Activated naive CD4-positive, alpha-beta T cell treated with anti-CD3 and anti-CD28 coated beads for 36 hours (primary cell): Measurements from ENCODE around the gene SLC37A1. TPM values are rescaled to one million over a fixed set of nuclear protein-coding genes. Genes with fewer than 3 reads are reported as not detected.

Source experiments
- CTCF ChIA-PET: fragments of 350-600 bp; sonication (Branson Sonifier 250); formaldehyde crosslinking; loops from one replicate; lab custom pipeline; 2021; ENCODE audit warnings: antibody characterized with exemption; lab: Charles Lee
- DNase-seq: peaks from one replicate; pipeline ENCODE4 v3.0.0-alpha.2; 2020
- H3K27ac Mint-ChIP-seq: one replicate; pipeline ENCODE4 v1.8.0; 2021; ENCODE audit warnings: mild to moderate bottlenecking, mixed read lengths
- H3K27me3 Mint-ChIP-seq: one replicate; pipeline ENCODE4 v1.8.0; 2021; ENCODE audit warnings: low read depth, mixed read lengths
- H3K36me3 Mint-ChIP-seq: one replicate; pipeline ENCODE4 v1.8.0; 2021; ENCODE audit warnings: low read depth, mixed read lengths
- H3K4me1 Mint-ChIP-seq: one replicate; pipeline ENCODE4 v1.8.0; 2021; ENCODE audit warnings: low read depth, mixed read lengths
- H3K4me3 Mint-ChIP-seq: one replicate; pipeline ENCODE4 v1.8.0; 2021; ENCODE audit warnings: mild to moderate bottlenecking, moderate library complexity, mixed read lengths
- H3K9me3 Mint-ChIP-seq: one replicate; pipeline ENCODE4 v1.8.0; 2021; ENCODE audit warnings: mixed read lengths
- intact Hi-C: fragments of 100-400 bp; cut with micrococcal nuclease; formaldehyde crosslinking; loops from one replicate; pipeline ENCODE4 v1.15.1; 2023
- total RNA-seq, 2 experiments: library from RNA; stranded (reverse); gene quantifications; one replicate each; pipeline ENCODE4 v1.2.3, GENCODE V29; 2021

SLC37A1 gene
- total RNA-seq, 2 experiments from 2014 or later, result 18.4 to 18.7 TPM

DNA sequence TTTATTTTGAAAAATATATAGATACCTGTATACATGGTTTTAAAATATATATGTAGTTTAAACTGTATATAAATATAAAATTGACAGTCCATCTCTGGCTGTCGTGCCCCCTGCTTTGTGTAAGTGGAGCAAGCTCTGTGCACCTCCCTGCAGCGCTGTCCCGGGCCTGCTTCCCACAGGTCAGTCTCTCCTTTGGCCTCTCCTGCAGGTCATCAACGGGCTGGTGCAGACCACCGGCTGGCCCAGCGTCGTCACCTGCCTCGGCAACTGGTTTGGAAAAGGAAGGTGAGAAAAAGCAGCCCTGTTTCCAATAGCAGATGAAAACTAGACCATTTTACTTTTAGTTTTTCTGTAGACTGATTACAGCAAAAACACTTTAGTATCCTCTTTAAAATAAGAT lies 28.5 kb downstream of the SLC37A1 start:
- Mint-ChIP-seq H3K9me3 (no peaks in the 10 kb centered on the region), H3K4me3 (no peak overlapping the region), H3K27me3 (no peaks in the 10 kb centered on the region), H3K36me3 (peaks cover 12% of the 10 kb centered on the region), H3K4me1 (no peaks in the 10 kb centered on the region), H3K27ac (no peak overlapping the region)
- CTCF ChIA-PET, result interaction anchor here (0.5 to 0.6 kb wide), 2 partner anchors 175 to 193 kb away, joined by 3 read pairs; no protein-coding TSS in a partner anchor
- intact Hi-C loops, result no loop called here
- DNase-seq, result no peak

DNA sequence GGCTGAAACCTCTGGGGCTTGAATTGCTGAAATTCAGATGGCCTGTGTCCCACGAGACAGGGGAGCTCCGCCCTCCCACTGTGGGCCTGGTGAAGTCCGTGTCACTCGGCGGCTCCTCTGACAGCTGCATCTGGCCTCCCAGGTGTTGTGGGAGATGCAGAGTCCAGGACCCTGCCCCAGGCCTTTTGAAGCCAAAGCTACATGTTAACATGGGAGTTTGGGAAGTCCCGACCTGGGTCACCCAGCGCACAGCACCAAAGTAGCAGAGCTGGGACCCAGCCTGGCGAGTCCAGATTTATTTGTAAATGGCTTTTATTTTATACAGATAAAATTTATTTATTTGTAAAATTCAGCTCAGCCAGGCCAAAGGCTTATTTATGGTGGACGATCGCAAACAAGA lies 28.9 kb downstream of the SLC37A1 start:
- CTCF ChIA-PET, result interaction anchor here (0.5 kb wide), 1 partner anchor 174 kb away, joined by 3 read pairs; no protein-coding TSS in a partner anchor
- DNase-seq, result no peak
- intact Hi-C loops, result no loop called here
- H3K4me3 Mint-ChIP-seq, result no peak overlapping the region
- no peaks in the 10 kb centered on the region for H3K9me3 Mint-ChIP-seq
- no peaks in the 10 kb centered on the region for H3K27me3 Mint-ChIP-seq
- no peaks in the 10 kb centered on the region for H3K4me1 Mint-ChIP-seq
- H3K27ac Mint-ChIP-seq, result no peak overlapping the region
- H3K36me3 Mint-ChIP-seq, result peaks cover 12% of the 10 kb centered on the region

DNA sequence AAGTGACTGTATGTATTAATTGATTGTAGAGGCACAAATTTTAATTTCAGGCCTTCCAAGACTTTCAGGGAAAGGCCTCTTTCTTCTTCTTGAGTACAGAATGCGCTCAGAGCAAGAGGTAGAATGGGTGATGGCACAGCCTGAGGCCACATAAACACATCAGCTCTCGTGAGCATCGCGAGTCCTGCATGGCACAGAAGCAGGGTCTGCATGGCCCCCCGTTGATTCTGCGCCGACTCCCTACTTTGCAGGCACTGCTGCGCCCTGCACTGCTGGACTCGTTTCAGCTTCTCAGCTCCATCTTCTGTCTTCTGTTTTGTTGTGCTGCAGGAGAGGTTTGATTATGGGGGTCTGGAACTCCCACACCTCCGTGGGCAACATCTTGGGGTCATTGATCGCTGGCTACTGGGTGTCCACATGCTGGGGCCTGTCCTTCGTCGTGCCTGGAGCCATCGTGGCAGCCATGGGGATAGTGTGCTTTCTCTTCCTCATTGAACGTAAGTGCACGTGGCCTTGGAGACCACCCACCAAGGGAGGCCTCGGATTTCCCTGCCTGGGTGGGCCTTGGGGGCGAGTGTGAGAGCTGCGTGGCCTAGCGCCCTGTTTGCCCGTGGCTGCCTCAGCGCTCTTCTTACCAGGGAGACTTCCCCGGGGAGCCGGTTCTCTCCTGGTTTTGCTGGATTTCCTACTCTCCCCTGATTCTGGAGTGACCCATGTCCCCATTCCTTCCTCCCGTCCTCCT lies 29.6 kb downstream of the SLC37A1 start:
- no peaks in the 10 kb centered on the region for H3K9me3 Mint-ChIP-seq
- no peaks in the 10 kb centered on the region for H3K27me3 Mint-ChIP-seq
- H3K4me3 Mint-ChIP-seq, result no peak overlapping the region
- no peak overlapping the region for H3K27ac Mint-ChIP-seq
- H3K36me3 Mint-ChIP-seq, result peaks cover 15% of the 10 kb centered on the region
- no peaks in the 10 kb centered on the region for H3K4me1 Mint-ChIP-seq
- DNase-seq, result no peak
- CTCF ChIA-PET, result no interaction called here
- intact Hi-C loops, result no loop called here

DNA sequence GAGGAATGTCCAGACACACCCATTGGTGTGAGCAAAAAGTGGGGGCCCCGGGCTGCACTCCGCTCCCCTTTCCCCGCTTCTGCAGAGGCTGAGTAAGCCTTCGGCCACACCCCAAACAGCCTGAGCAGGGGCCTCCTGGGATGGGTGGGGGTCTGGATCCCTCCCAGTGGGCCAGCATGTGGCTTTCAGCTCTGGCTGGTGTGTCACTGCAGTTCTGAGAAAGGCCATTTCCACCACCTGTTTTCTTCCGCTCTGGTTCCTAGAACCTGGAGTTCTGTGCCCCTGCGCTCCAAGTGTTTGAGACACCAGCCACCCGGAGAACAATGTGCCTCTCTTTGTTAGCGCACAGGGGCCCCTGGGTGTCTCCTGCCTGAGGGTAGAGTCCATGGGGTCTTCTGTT lies 30.9 kb downstream of the SLC37A1 start:
- DNase-seq, result no peak
- CTCF ChIA-PET, result no interaction called here
- H3K9me3 Mint-ChIP-seq, result no peaks in the 10 kb centered on the region
- no peak overlapping the region for H3K27ac Mint-ChIP-seq
- H3K36me3 Mint-ChIP-seq, result peaks cover 21% of the 10 kb centered on the region
- intact Hi-C loops, result no loop called here
- H3K4me3 Mint-ChIP-seq, result no peak overlapping the region
- H3K27me3 Mint-ChIP-seq, result no peaks in the 10 kb centered on the region
- peaks cover 6% of the 10 kb centered on the region for H3K4me1 Mint-ChIP-seq

DNA sequence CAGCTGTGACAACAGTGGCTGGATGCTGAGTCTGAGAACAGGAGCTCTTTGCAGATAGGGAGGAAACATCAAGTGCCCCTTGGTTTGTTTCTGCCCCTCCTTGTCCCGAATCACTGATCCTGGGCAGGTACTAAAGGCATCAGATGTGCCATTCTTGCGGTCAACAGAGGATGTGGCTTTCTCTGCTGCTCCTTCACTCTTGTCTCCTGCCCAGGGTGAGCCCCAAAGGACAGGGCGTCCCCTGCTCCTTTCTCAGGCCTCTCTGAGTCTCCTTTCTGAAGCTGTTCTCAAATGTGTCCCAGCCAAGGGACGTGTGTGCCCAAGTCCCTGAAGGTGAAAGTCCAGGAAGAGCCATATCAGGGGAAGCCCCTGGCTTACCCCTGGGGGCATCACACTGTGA lies 31.7 kb downstream of the SLC37A1 start:
- Mint-ChIP-seq H3K4me3 (no peak overlapping the region), H3K9me3 (no peaks in the 10 kb centered on the region), H3K27me3 (no peaks in the 10 kb centered on the region), H3K27ac (no peak overlapping the region), H3K36me3 (peaks cover 24% of the 10 kb centered on the region), H3K4me1 (peaks cover 6% of the 10 kb centered on the region)
- no peak for DNase-seq
- CTCF ChIA-PET, result no interaction called here
- intact Hi-C loops, result no loop called here

DNA sequence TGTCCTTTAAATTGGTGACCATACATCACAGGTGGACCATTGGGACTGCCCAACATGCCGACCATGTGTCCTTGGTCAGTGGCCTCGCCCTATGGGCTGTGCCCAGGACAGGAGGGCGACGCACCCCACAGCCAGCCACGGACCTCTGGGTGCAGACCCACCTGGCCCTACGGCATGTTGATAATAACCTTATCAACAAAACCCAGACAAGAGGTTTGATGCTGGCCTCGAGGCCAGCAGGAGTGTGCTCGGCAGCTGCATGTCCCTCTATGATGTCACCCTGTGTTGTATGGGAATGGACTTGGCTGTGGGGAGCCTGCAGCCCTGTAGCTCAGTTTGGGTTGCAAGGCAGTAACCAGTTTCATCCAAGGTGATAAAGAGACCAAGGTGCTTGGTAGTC lies 32.1 kb downstream of the SLC37A1 start:
- H3K4me1 Mint-ChIP-seq, result peaks cover 6% of the 10 kb centered on the region
- intact Hi-C loops, result no loop called here
- no peak overlapping the region for H3K4me3 Mint-ChIP-seq
- no peaks in the 10 kb centered on the region for H3K9me3 Mint-ChIP-seq
- H3K27me3 Mint-ChIP-seq, result no peaks in the 10 kb centered on the region
- CTCF ChIA-PET, result no interaction called here
- no peak for DNase-seq
- H3K27ac Mint-ChIP-seq, result no peak overlapping the region
- peaks cover 24% of the 10 kb centered on the region for H3K36me3 Mint-ChIP-seq

DNA sequence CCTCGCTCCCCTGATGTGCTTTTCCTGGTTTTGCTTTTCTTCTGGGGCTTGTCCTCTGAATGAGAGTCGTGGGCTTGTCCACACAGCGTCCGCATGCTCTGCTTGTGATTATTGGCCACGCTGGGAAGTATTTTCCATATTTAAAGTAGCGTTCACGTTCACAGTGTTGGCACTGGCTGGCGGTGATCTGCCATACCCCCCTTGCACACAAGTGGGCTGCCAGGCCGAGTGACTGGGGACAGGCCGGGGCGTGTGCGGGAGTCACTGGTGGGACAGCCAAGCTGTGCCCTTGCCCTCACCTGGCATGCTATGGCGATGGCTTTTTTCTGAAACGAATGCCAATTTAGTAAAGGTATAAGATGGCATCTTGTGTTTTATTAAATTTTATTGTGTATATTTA lies 32.8 kb downstream of the SLC37A1 start:
- peaks cover 21% of the 10 kb centered on the region for H3K36me3 Mint-ChIP-seq
- peaks cover 6% of the 10 kb centered on the region for H3K4me1 Mint-ChIP-seq
- no peaks in the 10 kb centered on the region for H3K27me3 Mint-ChIP-seq
- H3K9me3 Mint-ChIP-seq, result no peaks in the 10 kb centered on the region
- no peak overlapping the region for H3K4me3 Mint-ChIP-seq
- CTCF ChIA-PET, result no interaction called here
- intact Hi-C loops, result no loop called here
- H3K27ac Mint-ChIP-seq, result no peak overlapping the region
- DNase-seq, result no peak

DNA sequence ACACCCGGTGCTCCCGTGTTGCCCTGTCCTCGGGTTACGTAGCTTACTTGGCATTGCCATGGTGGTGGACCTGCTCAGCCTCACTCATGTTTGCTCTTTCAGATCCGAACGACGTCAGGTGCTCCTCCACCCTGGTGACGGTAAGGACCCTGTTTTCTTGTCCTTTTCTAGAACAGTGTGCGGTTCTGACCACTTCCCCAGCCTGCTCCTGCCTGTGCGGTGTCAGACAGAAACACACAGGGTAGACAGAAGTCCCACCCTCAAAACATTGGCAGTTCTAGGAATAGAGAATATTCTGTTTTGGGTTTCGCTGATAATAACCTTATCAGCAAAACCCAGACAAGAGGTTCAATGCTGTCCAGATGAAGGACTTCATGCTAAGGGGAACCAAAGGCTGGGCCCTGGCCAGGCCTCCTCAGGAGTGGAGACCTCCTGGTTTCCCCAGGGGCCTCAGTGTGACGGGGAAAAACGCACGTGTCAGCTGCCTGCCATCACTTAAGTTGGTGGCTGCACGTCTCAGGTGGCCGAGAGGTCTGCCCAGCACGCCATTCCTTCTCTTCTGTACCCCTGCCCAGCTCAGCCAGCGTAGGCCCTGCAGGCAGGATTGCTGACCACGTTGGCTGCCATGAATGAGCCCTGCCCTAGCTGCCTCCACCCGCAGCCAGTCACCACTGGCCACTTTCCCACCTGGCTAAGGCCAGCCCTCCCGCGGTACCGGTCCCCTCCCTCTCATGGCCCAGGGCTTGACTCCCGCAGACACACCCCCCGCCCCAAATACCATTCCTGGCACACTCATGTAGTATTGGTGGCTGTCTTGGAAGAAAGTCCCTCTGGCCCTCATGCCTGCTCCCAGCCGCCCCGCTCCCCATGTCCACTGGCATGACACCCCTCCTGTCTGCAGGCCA lies 33.6 kb downstream of the SLC37A1 start:
- intact Hi-C loops, result no loop called here
- peaks cover 6% of the 10 kb centered on the region for H3K4me1 Mint-ChIP-seq
- no peaks in the 10 kb centered on the region for H3K27me3 Mint-ChIP-seq
- no peak for DNase-seq
- H3K4me3 Mint-ChIP-seq, result no peak overlapping the region
- peaks cover 23% of the 10 kb centered on the region for H3K36me3 Mint-ChIP-seq
- H3K9me3 Mint-ChIP-seq, result no peaks in the 10 kb centered on the region
- H3K27ac Mint-ChIP-seq, result no peak overlapping the region
- CTCF ChIA-PET, result no interaction called here

DNA sequence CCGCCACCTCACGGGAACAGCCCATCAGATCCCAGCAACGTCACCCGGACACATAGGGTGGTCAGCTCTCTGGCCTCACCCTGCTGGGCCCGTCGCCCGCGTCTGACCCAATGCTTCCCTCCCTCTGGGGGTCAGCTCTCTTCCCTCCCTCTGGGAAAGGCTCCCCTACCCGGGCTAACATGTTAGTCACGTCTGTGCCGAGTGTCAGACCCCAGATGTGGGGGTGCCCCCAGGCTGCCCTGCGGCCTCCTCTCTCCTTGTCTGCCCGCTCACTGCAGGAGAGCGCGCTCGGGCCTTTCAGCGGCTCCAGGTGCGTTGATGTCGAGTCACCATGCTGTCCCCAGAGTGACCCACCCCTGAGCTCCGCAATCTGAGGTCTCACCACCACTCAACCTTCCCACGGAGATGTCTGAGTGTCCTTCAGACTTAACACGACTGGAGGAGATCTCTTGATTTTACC lies 34.3 kb downstream of the SLC37A1 start:
- no peak for DNase-seq
- intact Hi-C loops, result no loop called here
- no peak overlapping the region for H3K4me3 Mint-ChIP-seq
- CTCF ChIA-PET, result no interaction called here
- H3K27me3 Mint-ChIP-seq, result no peaks in the 10 kb centered on the region
- peaks cover 6% of the 10 kb centered on the region for H3K4me1 Mint-ChIP-seq
- H3K27ac Mint-ChIP-seq, result no peak overlapping the region
- peaks cover 23% of the 10 kb centered on the region for H3K36me3 Mint-ChIP-seq
- H3K9me3 Mint-ChIP-seq, result no peaks in the 10 kb centered on the region

DNA sequence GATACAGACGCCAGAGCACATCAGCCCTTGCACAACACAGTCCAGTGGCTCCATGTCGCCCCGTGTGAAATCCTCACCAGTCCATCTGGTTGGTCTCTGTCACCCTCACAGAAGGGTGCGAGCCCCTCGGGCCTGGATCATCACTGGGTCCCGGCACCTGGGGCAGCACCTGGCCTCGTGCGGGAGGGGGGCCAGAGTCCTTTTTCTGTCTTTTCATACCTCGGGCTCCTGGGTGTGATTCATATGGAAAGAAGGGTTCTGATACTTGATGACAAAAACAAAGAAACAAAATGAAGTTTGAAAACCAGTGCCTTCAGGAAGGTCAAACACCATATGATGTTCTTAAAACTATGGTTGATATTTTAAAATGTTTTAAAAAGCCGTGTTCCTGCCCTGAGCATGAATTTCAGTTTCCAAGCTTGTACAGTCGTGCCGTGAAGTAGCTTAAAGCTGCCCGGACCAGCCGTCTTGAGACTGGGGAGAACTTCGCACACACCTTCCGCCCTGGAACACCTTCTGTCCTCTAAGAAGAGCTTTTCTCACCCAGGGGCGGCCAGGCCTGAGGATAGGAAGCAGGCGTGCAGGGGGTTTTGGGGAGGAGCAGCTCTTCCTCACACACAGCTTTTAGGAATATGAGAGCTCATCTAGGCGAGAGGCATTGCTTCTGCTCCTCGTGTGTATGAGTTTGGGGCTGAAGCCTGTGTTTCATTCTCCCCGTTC lies 35.2 kb downstream of the SLC37A1 start:
- peaks cover 6% of the 10 kb centered on the region for H3K4me1 Mint-ChIP-seq
- H3K27ac Mint-ChIP-seq, result no peak overlapping the region

DNA sequence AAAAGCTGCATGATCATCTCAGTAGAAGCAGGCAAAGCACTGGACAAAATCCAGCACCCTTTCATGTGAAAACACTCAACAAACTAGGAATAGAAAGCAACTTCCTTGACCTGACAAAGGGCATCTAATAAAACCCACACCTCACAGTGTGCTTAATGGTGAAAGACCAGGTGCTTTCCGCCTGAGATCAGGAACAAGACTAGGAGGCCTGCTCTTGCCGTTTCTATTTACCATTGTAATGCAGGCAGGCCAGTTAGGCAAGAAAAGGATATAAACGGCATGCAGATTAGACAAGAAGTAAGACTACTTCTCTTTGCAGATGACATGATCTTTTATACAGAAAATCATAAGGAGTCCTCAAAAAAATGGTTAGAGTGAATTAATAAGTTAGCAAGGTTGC lies 37.2 kb downstream of the SLC37A1 start:
- H3K9me3 Mint-ChIP-seq, result no peaks in the 10 kb centered on the region
- DNase-seq, result no peak
- peaks cover 25% of the 10 kb centered on the region for H3K36me3 Mint-ChIP-seq
- CTCF ChIA-PET, result interaction anchor here (0.7 kb wide), 1 partner anchor 212 kb away, joined by 3 read pairs; no protein-coding TSS in a partner anchor
- H3K27me3 Mint-ChIP-seq, result no peaks in the 10 kb centered on the region
- intact Hi-C loops, result no loop called here
- no peak overlapping the region for H3K27ac Mint-ChIP-seq
- H3K4me3 Mint-ChIP-seq, result no peak overlapping the region
- H3K4me1 Mint-ChIP-seq, result peaks cover 6% of the 10 kb centered on the region

More for the DNA sequence above, 35.2 kb downstream of the SLC37A1 start:
- intact Hi-C loops, result no loop called here
- no peak for DNase-seq
- H3K9me3 Mint-ChIP-seq, result no peaks in the 10 kb centered on the region
- peaks cover 19% of the 10 kb centered on the region for H3K36me3 Mint-ChIP-seq
- no peak overlapping the region for H3K4me3 Mint-ChIP-seq
- no peaks in the 10 kb centered on the region for H3K27me3 Mint-ChIP-seq
- CTCF ChIA-PET, result interaction anchor here (0.5 to 1.1 kb wide), 3 partner anchors 223 to 264 kb away, joined by 3 read pairs; no protein-coding TSS in a partner anchor
